Endothelial cell (in vitro differentiated cells): ENCODE results near the gene SARS1. TPM values are rescaled to one million over a fixed set of nuclear protein-coding genes. Genes with fewer than 3 reads are reported as not detected.
A peak's percentile ranks its signal among the peaks of the same experiment; 100 is the strongest.

Experiments used
- DNase-seq: peaks from one replicate; pipeline ENCODE4 v3.0.0; 2021; ENCODE audit warnings: low spot score
- H3K27ac Mint-ChIP-seq: one replicate; pipeline ENCODE4 v1.8.0; 2021; ENCODE audit warnings: mixed read lengths, inconsistent platforms; ENCODE audit not compliant: unreplicated experiment
- H3K27me3 Mint-ChIP-seq: one replicate; pipeline ENCODE4 v1.8.0; 2021; ENCODE audit warnings: mild to moderate bottlenecking, moderate library complexity, mixed read lengths, inconsistent platforms; ENCODE audit not compliant: unreplicated experiment
- H3K36me3 Mint-ChIP-seq: one replicate; pipeline ENCODE4 v1.8.0; 2021; ENCODE audit warnings: mild to moderate bottlenecking, low read depth, mixed read lengths, inconsistent platforms; ENCODE audit not compliant: unreplicated experiment
- H3K4me1 Mint-ChIP-seq: one replicate; pipeline ENCODE4 v1.8.0; 2021; ENCODE audit warnings: mild to moderate bottlenecking, mixed read lengths, inconsistent platforms; ENCODE audit not compliant: unreplicated experiment
- H3K4me3 Mint-ChIP-seq: one replicate; pipeline ENCODE4 v1.8.0; 2021; ENCODE audit warnings: mild to moderate bottlenecking, mixed read lengths, inconsistent platforms; ENCODE audit not compliant: unreplicated experiment
- H3K9me3 Mint-ChIP-seq: one replicate; pipeline ENCODE4 v1.8.0; 2021; ENCODE audit warnings: mixed read lengths, inconsistent platforms; ENCODE audit not compliant: unreplicated experiment
- CTCF ChIP-seq: fragments of 200-600 bp; sonication (generic); IDR thresholded peaks from one replicate; pipeline ENCODE4 v1.5.0; 2021; ENCODE audit warnings: antibody characterized with exemption; ENCODE audit not compliant: unreplicated experiment
- total RNA-seq: library from RNA; stranded (reverse); fragmentation: NEBNext Ultra II Directional; extraction: Animal tissue kit (Norgen Biotek cat#: 25700); gene quantifications from one replicate; pipeline ENCODE4 v1.2.1, GENCODE V29; 2021; ENCODE audit not compliant: unreplicated experiment

SARS1 gene
- total RNA-seq, 1 donor from 2014 or later = 125 TPM

GRCh38 chr1:109272021-109272799 lies 58.5 kb downstream of the SARS1 start:
- no peak overlapping the region for H3K27ac Mint-ChIP-seq
- H3K9me3 Mint-ChIP-seq = no peaks in the 10 kb centered on the region
- H3K4me3 Mint-ChIP-seq = no peak overlapping the region
- peak; percentile 2 for DNase-seq
- H3K36me3 Mint-ChIP-seq = no peaks in the 10 kb centered on the region
- no peak for TF ChIP-seq CTCF
- peaks cover 24% of the 10 kb centered on the region for H3K4me1 Mint-ChIP-seq
- peaks cover 13% of the 10 kb centered on the region for H3K27me3 Mint-ChIP-seq

DNA sequence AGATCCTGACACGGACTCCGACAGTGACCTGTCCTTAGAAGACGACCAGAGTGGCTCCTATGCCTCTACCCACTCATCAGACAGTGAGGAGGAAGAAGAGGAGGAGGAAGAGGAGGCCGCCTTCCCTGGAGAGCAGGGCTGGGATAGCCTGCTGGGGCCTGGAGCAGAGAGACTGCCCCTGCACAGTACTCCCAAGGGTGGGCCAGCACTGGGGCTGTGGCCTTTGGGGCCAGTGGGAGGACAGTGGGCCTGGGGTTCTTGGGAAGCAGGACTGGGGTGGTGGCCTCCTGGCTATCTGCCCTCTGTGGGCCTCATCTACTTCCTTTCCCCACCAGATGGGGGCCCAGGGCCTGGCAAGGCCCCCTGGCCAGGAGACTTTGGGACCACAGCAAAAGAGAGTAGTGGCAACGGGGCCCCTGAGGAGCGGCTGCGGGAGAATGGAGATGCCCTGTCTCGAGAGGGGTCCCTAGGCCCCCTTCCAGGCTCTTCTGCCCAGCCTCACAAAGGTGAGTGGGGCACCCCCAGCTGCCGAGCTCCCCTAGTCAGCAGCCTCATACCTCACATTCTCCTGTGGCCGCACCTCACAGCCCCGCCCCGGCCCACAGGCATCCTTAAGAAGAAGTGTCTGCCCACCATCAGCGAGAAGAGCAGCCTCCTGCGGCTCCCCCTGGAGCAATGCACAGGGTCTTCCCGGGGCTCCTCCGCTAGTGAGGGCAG lies 59.3 kb downstream of the SARS1 start:
- no peaks in the 10 kb centered on the region for H3K9me3 Mint-ChIP-seq
- H3K36me3 Mint-ChIP-seq = no peaks in the 10 kb centered on the region
- DNase-seq = no peak
- H3K4me3 Mint-ChIP-seq = no peak overlapping the region
- no peak for TF ChIP-seq CTCF
- peaks cover 10% of the 10 kb centered on the region for H3K27me3 Mint-ChIP-seq
- H3K4me1 Mint-ChIP-seq = peaks cover 25% of the 10 kb centered on the region
- no peak overlapping the region for H3K27ac Mint-ChIP-seq

- DNase-seq = no peak
- no peaks in the 10 kb centered on the region for H3K36me3 Mint-ChIP-seq
- TF ChIP-seq CTCF = no peak
- H3K27ac Mint-ChIP-seq = peak overlapping the region; percentile 85
- peaks cover 9% of the 10 kb centered on the region for H3K27me3 Mint-ChIP-seq
- H3K9me3 Mint-ChIP-seq = no peaks in the 10 kb centered on the region
- H3K4me3 Mint-ChIP-seq = no peak overlapping the region
- H3K4me1 Mint-ChIP-seq = peaks cover 25% of the 10 kb centered on the region
These were observed 60.0 kb downstream of the SARS1 start for GRCh38 chr1:109273570-109274288.

DNA sequence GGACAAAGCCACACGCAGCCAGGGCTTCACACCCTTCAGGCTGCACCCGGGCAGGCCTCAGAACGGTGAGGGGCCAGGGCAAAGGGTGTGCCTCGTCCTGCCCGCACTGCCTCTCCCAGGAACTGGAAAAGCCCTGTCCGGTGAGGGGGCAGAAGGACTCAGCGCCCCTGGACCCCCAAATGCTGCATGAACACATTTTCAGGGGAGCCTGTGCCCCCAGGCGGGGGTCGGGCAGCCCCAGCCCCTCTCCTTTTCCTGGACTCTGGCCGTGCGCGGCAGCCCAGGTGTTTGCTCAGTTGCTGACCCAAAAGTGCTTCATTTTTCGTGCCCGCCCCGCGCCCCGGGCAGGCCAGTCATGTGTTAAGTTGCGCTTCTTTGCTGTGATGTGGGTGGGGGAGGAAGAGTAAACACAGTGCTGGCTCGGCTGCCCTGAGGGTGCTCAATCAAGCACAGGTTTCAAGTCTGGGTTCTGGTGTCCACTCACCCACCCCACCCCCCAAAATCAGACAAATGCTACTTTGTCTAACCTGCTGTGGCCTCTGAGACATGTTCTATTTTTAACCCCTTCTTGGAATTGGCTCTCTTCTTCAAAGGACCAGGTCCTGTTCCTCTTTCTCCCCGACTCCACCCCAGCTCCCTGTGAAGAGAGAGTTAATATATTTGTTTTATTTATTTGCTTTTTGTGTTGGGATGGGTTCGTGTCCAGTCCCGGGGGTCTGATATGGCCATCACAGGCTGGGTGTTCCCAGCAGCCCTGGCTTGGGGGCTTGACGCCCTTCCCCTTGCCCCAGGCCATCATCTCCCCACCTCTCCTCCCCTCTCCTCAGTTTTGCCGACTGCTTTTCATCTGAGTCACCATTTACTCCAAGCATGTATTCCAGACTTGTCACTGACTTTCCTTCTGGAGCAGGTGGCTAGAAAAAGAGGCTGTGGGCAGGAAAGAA lies 61.1 kb downstream of the SARS1 start:
- no peak overlapping the region for H3K4me3 Mint-ChIP-seq
- H3K4me1 Mint-ChIP-seq = peaks cover 25% of the 10 kb centered on the region
- H3K27me3 Mint-ChIP-seq = peaks cover 9% of the 10 kb centered on the region
- no peak for DNase-seq
- no peak for TF ChIP-seq CTCF
- no peaks in the 10 kb centered on the region for H3K9me3 Mint-ChIP-seq
- H3K27ac Mint-ChIP-seq = no peak overlapping the region
- peaks cover 4% of the 10 kb centered on the region for H3K36me3 Mint-ChIP-seq
